OCI-LY3 (cell line): ENCODE measurements around the gene SF3B1.

Source experiments
- CTCF ChIP-seq: fragments of 200-600, 300-600 bp; sonication (generic); IDR thresholded peaks from 2 replicates; pipeline ENCODE4 v1.5.1; 2014; ENCODE audit warnings: antibody characterized with exemption, low read length, low read depth
- EZH2phosphoT487 ChIP-seq: fragments of 200-600 bp; shearing (Covaris generic); IDR thresholded peaks from 2 replicates; pipeline ENCODE4 v1.6.1; 2018; ENCODE audit warnings: antibody characterized with exemption, mixed run types, low read depth

DNA sequence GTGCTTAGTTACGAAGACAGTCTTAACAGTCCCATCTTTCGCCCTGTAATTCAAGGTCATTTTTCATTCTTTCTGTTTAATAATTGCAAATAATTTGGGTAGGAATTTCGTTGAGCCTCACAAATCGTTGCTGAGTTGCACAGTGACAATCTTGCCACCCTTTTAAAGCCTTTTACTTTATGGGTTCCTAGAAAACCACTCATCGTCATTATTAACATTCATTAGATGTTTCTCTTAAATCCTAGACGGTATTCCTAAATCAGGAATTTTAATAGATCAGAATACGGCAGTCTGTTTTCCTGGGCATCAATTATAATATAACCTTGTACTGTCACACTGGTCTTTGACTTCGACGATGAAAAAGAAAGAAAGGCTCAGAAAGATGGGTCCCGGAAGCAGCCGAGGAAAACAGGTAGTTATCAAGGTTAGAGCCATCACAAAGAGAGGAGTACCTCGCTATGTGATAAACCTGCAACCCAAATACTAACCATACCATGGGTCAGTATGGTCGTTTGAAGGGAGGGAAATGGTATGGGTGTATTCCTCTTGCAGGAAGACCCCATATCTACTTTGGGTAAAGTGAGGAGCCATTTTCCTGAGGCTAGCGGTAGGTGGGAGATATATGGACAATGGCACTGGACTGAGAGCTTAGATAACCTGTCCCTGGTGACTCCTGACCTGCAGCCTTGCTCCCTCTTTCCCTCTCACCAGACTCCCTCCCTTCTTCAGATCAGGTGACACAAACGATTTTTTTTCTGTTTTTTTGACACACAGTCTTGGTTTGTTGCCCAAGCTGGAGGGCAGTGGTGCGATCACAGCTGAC, 981 bp upstream of the SF3B1 start:
- no peak for TF ChIP-seq CTCF
- no peak for TF ChIP-seq EZH2phosphoT487
